Loucy (cell line): Measurements from ENCODE around the gene PARD3B.

Experiments
- CTCF ChIP-seq: fragments of 200-600 bp; sonication (generic); conservative IDR thresholded peaks from 2 replicates; pipeline ENCODE4 v1.5.1; 2014; ENCODE audit warnings: mild to moderate bottlenecking, antibody characterized with exemption, low read length
- EZH2phosphoT487 ChIP-seq: fragments of 200-600 bp; IDR thresholded peaks from 2 replicates; pipeline ENCODE4 v1.6.1; 2018; ENCODE audit warnings: antibody characterized with exemption, mild to moderate bottlenecking, moderate library complexity, borderline replicate concordance

GRCh38 chr2:205659922-205660321 lies 1114.6 kb downstream of the PARD3B start:
- TF ChIP-seq CTCF (no peak), EZH2phosphoT487 (no peak)
